ENCODE data around the gene ATP2A1.

The ATP2A1 gene

DNA sequence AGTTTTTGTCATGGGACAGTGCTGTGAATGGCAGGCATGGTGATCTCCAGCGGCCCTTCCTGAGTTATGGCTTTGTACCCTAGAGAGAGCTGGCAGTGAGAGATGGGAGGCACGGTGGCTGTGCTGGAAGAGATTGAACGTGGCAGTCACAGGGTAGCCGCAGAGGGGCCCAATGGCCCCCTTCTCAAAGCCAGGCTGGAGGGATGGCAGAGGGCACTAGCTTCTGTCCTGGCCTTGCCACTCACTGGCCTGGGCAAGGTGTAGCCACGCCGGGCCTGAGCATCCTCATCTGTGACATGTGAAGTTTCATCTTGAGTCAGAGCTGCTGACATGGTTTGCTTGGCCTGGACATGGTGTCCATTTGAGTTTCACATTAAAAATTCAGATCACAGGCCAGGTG lies 3.9 kb upstream of the ATP2A1 start:
- Histone ChIP-seq H3K27ac (no peak overlapping the region), H3K9ac (no peak overlapping the region), H3K4me1 (ENCODE audit: low read depth, poor library complexity, severe bottlenecking) (peaks cover 25% of the 10 kb centered on the region), H3K4me3 (IDR thresholded peaks at IDR 0.05; ENCODE audit: insufficient read depth, low read depth, low read length) (no peak overlapping the region), H2AFZ (ENCODE audit: low read depth) (no peak overlapping the region), H4K20me1 (ENCODE audit: insufficient read depth) (no peaks in the 10 kb centered on the region), H3K4me2 (no peak overlapping the region), H3K27me3 (ENCODE audit: insufficient read depth, low read depth) (no peaks in the 10 kb centered on the region), H3K36me3 (ENCODE audit: insufficient read depth) (peaks cover 3% of the 10 kb centered on the region; the same call in 1 of the 2 replicates), H3K79me2 (ENCODE audit: insufficient read depth, low read depth) (no peaks in the 10 kb centered on the region)
- TF ChIP-seq, protein P1, sequence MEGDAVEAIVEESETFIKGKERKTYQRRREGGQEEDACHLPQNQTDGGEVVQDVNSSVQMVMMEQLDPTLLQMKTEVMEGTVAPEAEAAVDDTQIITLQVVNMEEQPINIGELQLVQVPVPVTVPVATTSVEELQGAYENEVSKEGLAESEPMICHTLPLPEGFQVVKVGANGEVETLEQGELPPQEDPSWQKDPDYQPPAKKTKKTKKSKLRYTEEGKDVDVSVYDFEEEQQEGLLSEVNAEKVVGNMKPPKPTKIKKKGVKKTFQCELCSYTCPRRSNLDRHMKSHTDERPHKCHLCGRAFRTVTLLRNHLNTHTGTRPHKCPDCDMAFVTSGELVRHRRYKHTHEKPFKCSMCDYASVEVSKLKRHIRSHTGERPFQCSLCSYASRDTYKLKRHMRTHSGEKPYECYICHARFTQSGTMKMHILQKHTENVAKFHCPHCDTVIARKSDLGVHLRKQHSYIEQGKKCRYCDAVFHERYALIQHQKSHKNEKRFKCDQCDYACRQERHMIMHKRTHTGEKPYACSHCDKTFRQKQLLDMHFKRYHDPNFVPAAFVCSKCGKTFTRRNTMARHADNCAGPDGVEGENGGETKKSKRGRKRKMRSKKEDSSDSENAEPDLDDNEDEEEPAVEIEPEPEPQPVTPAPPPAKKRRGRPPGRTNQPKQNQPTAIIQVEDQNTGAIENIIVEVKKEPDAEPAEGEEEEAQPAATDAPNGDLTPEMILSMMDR (conservative IDR thresholded peaks at IDR 0.05; ENCODE audit: low read depth, low read length), result no peak

DNA sequence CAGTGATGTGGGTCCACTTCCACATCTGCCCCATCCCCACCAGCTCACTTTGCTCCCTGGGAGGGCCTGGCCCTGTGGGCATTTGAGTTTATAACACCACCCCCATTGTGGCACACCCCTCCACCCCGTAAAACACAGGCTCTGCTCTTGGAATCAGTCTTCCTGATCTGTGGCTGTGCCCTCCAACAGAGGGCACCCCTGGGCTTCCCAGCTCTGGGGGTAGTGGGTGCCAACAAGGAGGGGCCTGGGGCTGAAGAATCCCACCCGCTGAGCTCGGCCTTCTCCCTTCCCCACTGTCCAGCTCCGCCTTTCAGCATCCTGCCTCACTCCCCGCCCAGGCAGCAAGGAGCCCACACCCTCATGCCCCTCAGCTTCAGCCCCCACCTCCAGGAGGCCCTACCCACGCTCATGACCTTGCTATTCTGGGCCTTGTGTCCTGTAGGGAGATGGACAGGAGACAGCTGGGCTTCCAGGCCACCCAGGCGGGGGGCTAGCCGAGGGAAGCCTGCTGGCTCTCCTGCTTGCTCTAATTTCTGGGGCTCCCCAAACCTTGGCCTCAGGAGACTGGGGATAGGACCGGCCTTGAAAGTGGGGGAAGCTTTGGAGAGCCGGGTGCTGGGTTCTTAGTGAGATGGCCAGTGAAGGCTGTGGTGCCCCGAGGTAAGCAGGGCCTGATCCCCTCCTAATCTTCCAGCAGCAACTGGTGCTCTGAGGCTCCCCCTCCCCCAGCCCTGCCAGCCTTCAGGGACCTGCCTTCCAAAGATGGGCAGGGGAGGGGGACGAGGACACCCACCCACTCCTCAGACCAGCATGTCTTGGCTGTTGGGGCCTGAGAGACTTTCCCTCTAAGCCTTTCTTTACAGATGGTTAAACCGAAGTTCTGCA lies 2.9 kb upstream of the ATP2A1 start:
- H3K27me3 ChIP-seq (ENCODE audit: insufficient read depth, low read depth), result no peaks in the 10 kb centered on the region
- H4K20me1 ChIP-seq (ENCODE audit: insufficient read depth), result no peaks in the 10 kb centered on the region
- peaks cover 30% of the 10 kb centered on the region for H3K4me1 ChIP-seq (ENCODE audit: low read depth, poor library complexity, severe bottlenecking)
- no peak overlapping the region for H2AFZ ChIP-seq (ENCODE audit: low read depth)
- H3K36me3 ChIP-seq (ENCODE audit: insufficient read depth), result peaks cover 3% of the 10 kb centered on the region; the same call in 1 of the 2 replicates
- TF ChIP-seq, protein P1 (conservative IDR thresholded peaks at IDR 0.05; ENCODE audit: low read depth, low read length), result no peak
- H3K4me3 ChIP-seq (IDR thresholded peaks at IDR 0.05; ENCODE audit: insufficient read depth, low read depth, low read length), result no peak overlapping the region
- no peak overlapping the region for H3K9ac ChIP-seq
- no peak overlapping the region for H3K4me2 ChIP-seq
- H3K79me2 ChIP-seq (ENCODE audit: insufficient read depth, low read depth), result no peaks in the 10 kb centered on the region
- no peak overlapping the region for H3K27ac ChIP-seq

DNA sequence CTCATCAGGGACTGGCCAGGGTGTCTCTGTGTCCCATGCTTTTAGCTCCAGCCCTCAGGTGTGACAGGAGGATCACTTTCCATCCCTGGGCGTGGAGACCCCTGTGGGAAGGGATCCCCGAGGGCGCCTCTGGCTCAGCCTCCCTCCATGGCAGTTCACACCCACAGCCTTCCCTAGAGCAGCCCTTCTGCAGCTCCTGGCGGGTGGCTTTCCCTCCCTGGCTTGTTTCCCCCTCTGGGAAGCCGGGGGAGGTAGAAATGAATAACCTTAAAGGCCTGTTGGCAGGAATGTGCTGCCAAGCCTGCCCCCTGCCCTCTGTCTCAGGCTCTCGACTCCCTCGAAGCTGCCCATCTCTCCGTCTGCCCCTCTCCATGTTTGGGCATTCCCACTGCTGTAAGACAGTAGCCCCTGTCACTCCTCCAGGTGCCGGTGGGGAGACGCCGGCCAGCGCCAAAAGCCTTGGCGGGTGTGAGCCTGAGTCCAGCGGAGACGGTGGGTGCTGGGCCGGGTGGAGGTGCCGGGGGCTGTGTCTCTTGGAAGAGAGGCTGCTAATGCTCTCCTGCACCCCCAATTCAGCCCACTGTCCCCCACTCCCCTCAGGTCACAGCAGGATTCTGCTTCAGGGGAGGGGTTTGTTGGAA lies 2.1 kb upstream of the ATP2A1 start:
- TF ChIP-seq, protein P1 (conservative IDR thresholded peaks at IDR 0.05; ENCODE audit: low read depth, low read length), result no peak
- Histone ChIP-seq H3K4me1 (ENCODE audit: low read depth, poor library complexity, severe bottlenecking) (peaks cover 31% of the 10 kb centered on the region), H4K20me1 (ENCODE audit: insufficient read depth) (no peaks in the 10 kb centered on the region), H3K36me3 (ENCODE audit: insufficient read depth) (peaks cover 2% of the 10 kb centered on the region; the same call in 1 of the 2 replicates), H3K27ac (no peak overlapping the region), H3K9ac (no peak overlapping the region), H3K4me2 (no peak overlapping the region), H2AFZ (ENCODE audit: low read depth) (no peak overlapping the region), H3K4me3 (IDR thresholded peaks at IDR 0.05; ENCODE audit: insufficient read depth, low read depth, low read length) (no peak overlapping the region), H3K27me3 (ENCODE audit: insufficient read depth, low read depth) (no peaks in the 10 kb centered on the region), H3K79me2 (ENCODE audit: insufficient read depth, low read depth) (no peaks in the 10 kb centered on the region)

DNA sequence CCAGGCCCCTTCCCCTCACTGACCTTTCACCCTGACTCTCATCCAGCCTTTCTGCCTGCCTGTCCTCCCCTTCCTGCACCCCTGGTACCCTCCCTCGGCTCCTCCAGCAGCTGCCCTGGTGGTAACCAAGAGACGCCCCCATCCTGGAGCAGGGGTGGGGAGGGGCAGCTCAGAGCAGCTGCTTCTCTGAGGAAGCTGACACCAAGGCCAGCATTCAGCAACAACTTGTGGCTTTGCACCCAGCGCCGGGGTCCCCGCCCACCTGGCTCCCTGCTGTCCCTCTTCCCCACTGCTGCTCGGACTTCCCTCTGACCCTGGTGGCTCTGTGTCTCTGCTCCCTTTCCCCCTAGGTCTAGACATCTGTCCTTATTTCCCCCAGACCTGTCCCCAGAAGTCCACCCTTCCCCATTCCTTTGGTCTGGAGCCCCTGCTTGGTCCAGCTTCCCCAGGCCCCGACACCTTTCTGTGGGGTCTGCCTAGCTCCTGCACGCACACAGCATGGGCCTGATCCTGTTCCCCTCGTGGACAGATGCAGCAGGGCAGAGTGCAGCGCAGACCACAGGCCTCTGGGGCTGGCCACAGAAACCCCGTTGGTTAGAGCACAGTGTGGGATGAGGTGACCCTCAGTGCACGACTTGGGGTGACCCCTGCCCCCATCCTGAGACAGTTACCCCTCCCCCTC lies 1.2 kb upstream of the ATP2A1 start:
- no peaks in the 10 kb centered on the region for H4K20me1 ChIP-seq (ENCODE audit: insufficient read depth)
- no peaks in the 10 kb centered on the region for H3K27me3 ChIP-seq (ENCODE audit: insufficient read depth, low read depth)
- peak overlapping the region; percentile 47; the same call in 1 of the 2 replicates for H3K4me2 ChIP-seq
- no peak overlapping the region for H3K9ac ChIP-seq
- no peak overlapping the region for H3K27ac ChIP-seq
- H2AFZ ChIP-seq (ENCODE audit: low read depth), result no peak overlapping the region
- TF ChIP-seq, protein P1 (conservative IDR thresholded peaks at IDR 0.05; ENCODE audit: low read depth, low read length), result no peak
- no peaks in the 10 kb centered on the region; the same call in 1 of the 2 replicates for H3K36me3 ChIP-seq (ENCODE audit: insufficient read depth)
- H3K4me1 ChIP-seq (ENCODE audit: low read depth, poor library complexity, severe bottlenecking), result peaks cover 38% of the 10 kb centered on the region
- H3K79me2 ChIP-seq (ENCODE audit: insufficient read depth, low read depth), result no peaks in the 10 kb centered on the region
- no peak overlapping the region for H3K4me3 ChIP-seq (IDR thresholded peaks at IDR 0.05; ENCODE audit: insufficient read depth, low read depth, low read length)

Data from KMS-11 (cell line).